ENCODE results near the gene DNAH10.

Gene DNAH10

GRCh38 chr12:123717350-123717749 is 44.8 kb upstream of the DNAH10 start:
- Histone ChIP-seq H2AFZ (ENCODE audit: low read length) (no peak overlapping the region), H3K4me1 (ENCODE audit: insufficient read depth, low read length, severe bottlenecking) (peaks cover 17% of the 10 kb centered on the region), H3K27me3 (ENCODE audit: insufficient read depth, low read length) (no peaks in the 10 kb centered on the region), H3K4me2 (ENCODE audit: low read length) (no peak overlapping the region), H3K4me3 (ENCODE audit: low read depth, low read length, poor library complexity, severe bottlenecking) (no peak overlapping the region), H3K9me2 (ENCODE audit: low read depth, low read length) (no peaks in the 10 kb centered on the region), H3K9me3 (ENCODE audit: low read length) (no peaks in the 10 kb centered on the region), H3K9ac (ENCODE audit: low read length) (no peak overlapping the region), H3K27ac (ENCODE audit: low read depth, low read length, poor library complexity, severe bottlenecking) (no peak overlapping the region), H3K79me2 (ENCODE audit: insufficient read depth, low read length) (peaks cover 28% of the 10 kb centered on the region), H4K20me1 (ENCODE audit: insufficient read depth, low read length) (no peaks in the 10 kb centered on the region), H3F3A (ENCODE audit: insufficient read depth, low read length) (no peaks in the 10 kb centered on the region), H3K36me3 (ENCODE audit: insufficient read depth, low read length) (peaks cover 37% of the 10 kb centered on the region)
- TF ChIP-seq CTCF (IDR thresholded peaks at IDR 0.05; ENCODE audit: low read length) (no peak), EZH2 (IDR thresholded peaks at IDR 0.05; ENCODE audit: borderline replicate concordance, low read length) (no peak)

GRCh38 chr12:123720141-123720814 is 41.8 kb upstream of the DNAH10 start:
- H3K4me1 ChIP-seq (ENCODE audit: insufficient read depth, low read length, severe bottlenecking) = no peaks in the 10 kb centered on the region
- H3K36me3 ChIP-seq (ENCODE audit: insufficient read depth, low read length) = peaks cover 52% of the 10 kb centered on the region
- H3F3A ChIP-seq (ENCODE audit: insufficient read depth, low read length) = no peaks in the 10 kb centered on the region
- no peaks in the 10 kb centered on the region for H3K9me2 ChIP-seq (ENCODE audit: low read depth, low read length)
- no peaks in the 10 kb centered on the region for H3K9me3 ChIP-seq (ENCODE audit: low read length)
- no peaks in the 10 kb centered on the region for H4K20me1 ChIP-seq (ENCODE audit: insufficient read depth, low read length)
- TF ChIP-seq CTCF (IDR thresholded peaks at IDR 0.05; ENCODE audit: low read length) (no peak), EZH2 (IDR thresholded peaks at IDR 0.05; ENCODE audit: borderline replicate concordance, low read length) (no peak)
- H3K27me3 ChIP-seq (ENCODE audit: insufficient read depth, low read length) = no peaks in the 10 kb centered on the region
- no peak overlapping the region for H3K4me3 ChIP-seq (ENCODE audit: low read depth, low read length, poor library complexity, severe bottlenecking)
- no peak overlapping the region for H3K4me2 ChIP-seq (ENCODE audit: low read length)
- no peak overlapping the region for H3K9ac ChIP-seq (ENCODE audit: low read length)
- no peak overlapping the region for H2AFZ ChIP-seq (ENCODE audit: low read length)
- H3K27ac ChIP-seq (ENCODE audit: low read depth, low read length, poor library complexity, severe bottlenecking) = no peak overlapping the region
- H3K79me2 ChIP-seq (ENCODE audit: insufficient read depth, low read length) = peaks cover 4% of the 10 kb centered on the region

GRCh38 chr12:123721245-123721644 is 40.9 kb upstream of the DNAH10 start:
- Histone ChIP-seq H3K27me3 (ENCODE audit: insufficient read depth, low read length) (no peaks in the 10 kb centered on the region), H4K20me1 (ENCODE audit: insufficient read depth, low read length) (no peaks in the 10 kb centered on the region), H3K9me2 (ENCODE audit: low read depth, low read length) (no peaks in the 10 kb centered on the region), H3F3A (ENCODE audit: insufficient read depth, low read length) (no peaks in the 10 kb centered on the region), H2AFZ (ENCODE audit: low read length) (no peak overlapping the region), H3K9me3 (ENCODE audit: low read length) (no peaks in the 10 kb centered on the region), H3K4me2 (ENCODE audit: low read length) (no peak overlapping the region), H3K36me3 (ENCODE audit: insufficient read depth, low read length) (peaks cover 62% of the 10 kb centered on the region), H3K27ac (ENCODE audit: low read depth, low read length, poor library complexity, severe bottlenecking) (no peak overlapping the region), H3K9ac (ENCODE audit: low read length) (no peak overlapping the region), H3K79me2 (ENCODE audit: insufficient read depth, low read length) (no peaks in the 10 kb centered on the region), H3K4me3 (ENCODE audit: low read depth, low read length, poor library complexity, severe bottlenecking) (no peak overlapping the region), H3K4me1 (ENCODE audit: insufficient read depth, low read length, severe bottlenecking) (no peaks in the 10 kb centered on the region)
- TF ChIP-seq CTCF (IDR thresholded peaks at IDR 0.05; ENCODE audit: low read length) = no peak
- no peak for TF ChIP-seq EZH2 (IDR thresholded peaks at IDR 0.05; ENCODE audit: borderline replicate concordance, low read length)
